ENCODE data around the gene HUNK. TPM values are rescaled to one million over a fixed set of nuclear protein-coding genes. Genes with fewer than 3 reads are reported as not detected.

HUNK gene
- total and polyA plus RNA-seq, 2 donors (not counting 1 experiment from before 2014, with no cell fraction given) = 0.01 to 0.07 TPM

GRCh38 chr21:31983554-31983953 lies 110.7 kb downstream of the HUNK start:
- peaks cover 0 to 9% (median 2%) of the 10 kb centered on the region in 3 donors for H3K9me3 ChIP-seq (ENCODE audit: control extremely low read depth in 1 of 3, control insufficient read depth in 2 of 3, insufficient read depth in 1 of 3, low read length in 2 of 3)
- intact Hi-C loops (cut with micrococcal nuclease) = no loop called here
- no peaks in the 10 kb centered on the region for H3K4me1 ChIP-seq (ENCODE audit: control insufficient read depth in 2 of 2, insufficient read depth in 2 of 2, low read length in 2 of 2)
- H3K9me3 Mint-ChIP-seq (ENCODE audit: insufficient read depth) = peaks cover 5% of the 10 kb centered on the region
- peaks cover 12% of the 10 kb centered on the region for H3K27me3 Mint-ChIP-seq
- 90% methylated on average over 7 of the region's 8 CpGs for WGBS (ENCODE audit: insufficient coverage)
- DNase-seq = no peak
- ChIA-PET CTCF (no interaction called here), POLR2A (no interaction called here)
- no peak overlapping the region for H2AFZ ChIP-seq (ENCODE audit: insufficient read depth, low read depth, low read length, poor library complexity, severe bottlenecking)
- no peak overlapping the region for H3K4me3 Mint-ChIP-seq
- no peak for TF ChIP-seq EZH2 (IDR thresholded peaks at IDR 0.05; ENCODE audit: borderline replicate concordance, insufficient read depth, low read depth, low read length, poor library complexity, severe bottlenecking)
- TF ChIP-seq CTCF (IDR thresholded peaks at IDR 0.05) = no peak
- H3K4me2 ChIP-seq (replicated peaks; ENCODE audit: low read depth, low read length, poor library complexity, severe bottlenecking) = no peak overlapping the region
- no peak overlapping the region for H3K27ac Mint-ChIP-seq
- no peak overlapping the region for H3K4me3 ChIP-seq (ENCODE audit: control extremely low read depth in 1 of 5, extremely low read depth in 1 of 5, insufficient read depth in 1 of 5, low read depth in 2 of 5, low read length in 4 of 5)
- no peak for ATAC-seq (ENCODE audit: low read depth)
- no peak overlapping the region for H3K27ac ChIP-seq (ENCODE audit: low read length in 2 of 2)
- no peaks in the 10 kb centered on the region for H3K27me3 ChIP-seq (replicated peaks in 1 of 4; ENCODE audit: control extremely low read depth in 1 of 4, control insufficient read depth in 3 of 4, insufficient read depth in 4 of 4, low read length in 3 of 4)
- H3K36me3 ChIP-seq (replicated peaks in 1 of 2; ENCODE audit: control extremely low read depth in 1 of 2, control insufficient read depth in 1 of 2, extremely low read depth in 1 of 2, insufficient read depth in 2 of 2, low read length in 1 of 2) = no peaks in the 10 kb centered on the region
- H3K4me1 Mint-ChIP-seq = no peaks in the 10 kb centered on the region
- H3K79me2 ChIP-seq (ENCODE audit: control insufficient read depth, insufficient read depth, low read length) = no peaks in the 10 kb centered on the region
- H3K9ac ChIP-seq (ENCODE audit: low read length) = no peak overlapping the region
- H4K20me1 ChIP-seq (ENCODE audit: control insufficient read depth, insufficient read depth, low read length, poor library complexity, severe bottlenecking) = no peaks in the 10 kb centered on the region

- H3K4me2 ChIP-seq (replicated peaks; ENCODE audit: low read depth, low read length, poor library complexity, severe bottlenecking) = no peak overlapping the region
- no peaks in the 10 kb centered on the region for H3K4me1 Mint-ChIP-seq
- no peaks in the 10 kb centered on the region for H3K27me3 ChIP-seq (replicated peaks in 1 of 4; ENCODE audit: control extremely low read depth in 1 of 4, control insufficient read depth in 3 of 4, insufficient read depth in 4 of 4, low read length in 3 of 4)
- no peak overlapping the region for H3K9ac ChIP-seq (ENCODE audit: low read length)
- DNase-seq = no peak
- H4K20me1 ChIP-seq (ENCODE audit: control insufficient read depth, insufficient read depth, low read length, poor library complexity, severe bottlenecking) = no peaks in the 10 kb centered on the region
- no peak overlapping the region for H3K27ac Mint-ChIP-seq
- no peak overlapping the region for H2AFZ ChIP-seq (ENCODE audit: insufficient read depth, low read depth, low read length, poor library complexity, severe bottlenecking)
- TF ChIP-seq CTCF (IDR thresholded peaks at IDR 0.05) = no peak
- TF ChIP-seq EZH2 (IDR thresholded peaks at IDR 0.05; ENCODE audit: borderline replicate concordance, insufficient read depth, low read depth, low read length, poor library complexity, severe bottlenecking) = no peak
- H3K27ac ChIP-seq (ENCODE audit: low read length in 2 of 2) = no peak overlapping the region
- H3K4me1 ChIP-seq (ENCODE audit: control insufficient read depth in 2 of 2, insufficient read depth in 2 of 2, low read length in 2 of 2) = no peaks in the 10 kb centered on the region
- CTCF ChIA-PET = no interaction called here
- WGBS (ENCODE audit: insufficient coverage) = 79% methylated on average over 7 of the region's 7 CpGs
- H3K4me3 Mint-ChIP-seq = no peak overlapping the region
- H3K4me3 ChIP-seq (ENCODE audit: control extremely low read depth in 1 of 5, extremely low read depth in 1 of 5, insufficient read depth in 1 of 5, low read depth in 2 of 5, low read length in 4 of 5) = no peak overlapping the region
- peaks cover 15% of the 10 kb centered on the region for H3K27me3 Mint-ChIP-seq
- H3K9me3 Mint-ChIP-seq (ENCODE audit: insufficient read depth) = peaks cover 5% of the 10 kb centered on the region
- H3K36me3 ChIP-seq (replicated peaks in 1 of 2; ENCODE audit: control extremely low read depth in 1 of 2, control insufficient read depth in 1 of 2, extremely low read depth in 1 of 2, insufficient read depth in 2 of 2, low read length in 1 of 2) = no peaks in the 10 kb centered on the region
- ATAC-seq (ENCODE audit: low read depth) = no peak
- POLR2A ChIA-PET = no interaction called here
- peaks cover 0 to 9% (median 2%) of the 10 kb centered on the region in 3 donors for H3K9me3 ChIP-seq (ENCODE audit: control extremely low read depth in 1 of 3, control insufficient read depth in 2 of 3, insufficient read depth in 1 of 3, low read length in 2 of 3)
- no peaks in the 10 kb centered on the region for H3K79me2 ChIP-seq (ENCODE audit: control insufficient read depth, insufficient read depth, low read length)
- intact Hi-C loops (cut with micrococcal nuclease) = no loop called here
Observed at GRCh38 chr21:31985398-31985797, 112.6 kb downstream of the HUNK start.

All from B cell (primary cell).